Measurements from ENCODE around the gene ZNF385C.

ZNF385C gene

GRCh38 chr17:42107124-42107523, 8.9 kb upstream of the ZNF385C start:
- no peak for DNase-seq

DNA sequence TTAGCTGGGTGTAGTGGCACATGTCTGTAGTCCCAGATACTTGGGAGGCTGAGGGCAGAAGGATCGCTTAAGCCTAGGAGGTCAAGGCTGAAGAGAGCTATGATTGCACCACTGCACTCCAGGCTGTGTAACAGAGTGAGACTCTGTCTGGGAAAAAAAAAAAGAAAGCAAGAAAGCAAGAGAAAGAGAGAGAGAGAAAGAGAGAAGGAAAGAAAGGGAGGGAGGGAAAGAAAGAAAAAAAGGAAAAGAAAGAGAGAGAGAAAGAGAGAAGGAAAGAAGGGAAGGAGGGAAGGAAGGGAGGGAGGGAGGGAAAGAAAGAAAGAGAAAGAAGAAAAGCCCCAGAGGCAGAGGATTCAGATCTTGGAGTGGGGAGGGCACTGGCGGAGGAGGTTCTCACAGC, 7.7 kb upstream of the ZNF385C start:
- no peak for DNase-seq

DNA sequence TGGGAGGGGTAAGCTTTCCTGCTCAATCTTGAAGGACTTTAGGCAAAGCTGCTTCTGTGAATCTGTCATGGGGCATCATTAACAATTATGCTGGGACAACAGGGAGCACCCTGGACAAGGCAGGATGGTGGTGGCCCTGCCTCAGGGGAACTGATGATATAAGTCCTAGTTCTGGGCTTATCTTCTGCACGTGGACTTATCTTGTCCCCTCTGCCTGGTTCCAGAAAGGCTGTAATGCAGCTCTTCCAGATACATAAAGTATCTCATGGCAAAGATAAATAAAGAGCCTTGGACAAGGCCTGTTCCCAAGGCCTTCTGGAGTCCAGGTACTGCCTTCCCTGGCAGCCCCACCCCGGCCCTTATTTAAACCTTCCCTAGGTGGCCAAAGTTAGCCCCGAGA, 6.0 kb upstream of the ZNF385C start:
- DNase-seq: no peak

DNA sequence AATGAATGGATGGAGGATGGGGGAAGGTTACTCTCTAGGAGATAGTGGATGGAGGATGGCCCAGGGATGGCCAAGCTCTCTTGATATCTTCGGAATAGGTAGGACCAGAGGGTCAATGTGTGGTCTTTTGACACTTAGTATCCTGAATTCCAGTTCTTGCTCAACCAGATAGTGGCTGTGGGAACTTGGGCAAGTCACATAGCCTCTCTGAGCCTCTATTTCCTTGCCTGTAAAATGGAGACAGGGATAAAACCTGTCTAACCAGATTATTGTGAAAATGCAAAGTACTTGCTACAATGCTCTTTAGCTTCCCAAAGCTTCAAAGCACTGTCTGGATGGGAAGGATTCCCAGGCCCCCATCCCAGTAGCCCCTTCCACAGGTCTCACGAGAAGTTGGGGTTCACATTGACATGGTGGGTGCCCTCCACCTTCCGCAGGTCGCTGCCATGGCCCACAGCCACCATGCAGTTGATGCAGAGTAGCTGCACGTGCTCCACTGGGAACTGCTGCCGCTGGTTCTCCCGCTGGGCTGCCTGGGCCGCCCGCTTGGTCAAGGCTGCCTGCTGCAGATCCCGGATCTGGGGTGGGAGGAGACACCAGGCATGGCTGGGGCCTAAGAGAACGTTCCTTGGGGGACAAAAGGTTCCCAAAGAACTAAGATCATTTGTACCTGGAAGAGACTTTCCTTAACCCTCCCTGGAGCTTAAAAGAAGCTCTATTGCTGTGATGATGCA, 5.1 kb upstream of the ZNF385C start:
- no peak for DNase-seq

- peak; percentile 78 for DNase-seq
Measured at GRCh38 chr17:42101513-42102292, 3.4 kb upstream of the ZNF385C start.

- DNase-seq: no peak
Measured at GRCh38 chr17:42098730-42099399, 592 bp upstream of the ZNF385C start.

GRCh38 chr17:42096360-42097111, 1.7 kb downstream of the ZNF385C start:
- DNase-seq: no peak

GRCh38 chr17:42094375-42095069, 3.8 kb downstream of the ZNF385C start:
- DNase-seq: no peak

DNA sequence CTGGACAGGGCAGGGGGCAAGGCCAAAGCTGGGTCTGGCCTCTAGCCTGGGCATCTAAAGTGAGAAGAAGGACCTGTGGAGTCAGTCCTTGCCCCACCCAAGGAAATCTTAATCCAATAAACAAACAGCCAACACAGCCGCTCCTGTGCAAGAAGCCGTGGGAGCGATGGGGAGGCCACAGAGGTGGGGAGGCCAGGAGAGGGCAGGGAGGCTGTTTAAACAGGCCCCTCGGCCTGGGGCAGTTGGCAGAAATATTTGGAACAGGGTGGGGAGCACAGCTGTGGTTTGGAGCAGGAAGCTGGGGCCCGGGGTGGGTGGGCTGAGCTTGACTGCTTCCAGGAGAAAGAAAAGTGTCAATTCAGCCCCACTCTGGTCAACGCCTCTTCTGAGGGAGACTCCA, 5.3 kb downstream of the ZNF385C start:
- DNase-seq: no peak

- no peak for DNase-seq
Measured at GRCh38 chr17:42090964-42091790, 7.1 kb downstream of the ZNF385C start.

GRCh38 chr17:42088736-42089135, 9.5 kb downstream of the ZNF385C start:
- no peak for DNase-seq

DNA sequence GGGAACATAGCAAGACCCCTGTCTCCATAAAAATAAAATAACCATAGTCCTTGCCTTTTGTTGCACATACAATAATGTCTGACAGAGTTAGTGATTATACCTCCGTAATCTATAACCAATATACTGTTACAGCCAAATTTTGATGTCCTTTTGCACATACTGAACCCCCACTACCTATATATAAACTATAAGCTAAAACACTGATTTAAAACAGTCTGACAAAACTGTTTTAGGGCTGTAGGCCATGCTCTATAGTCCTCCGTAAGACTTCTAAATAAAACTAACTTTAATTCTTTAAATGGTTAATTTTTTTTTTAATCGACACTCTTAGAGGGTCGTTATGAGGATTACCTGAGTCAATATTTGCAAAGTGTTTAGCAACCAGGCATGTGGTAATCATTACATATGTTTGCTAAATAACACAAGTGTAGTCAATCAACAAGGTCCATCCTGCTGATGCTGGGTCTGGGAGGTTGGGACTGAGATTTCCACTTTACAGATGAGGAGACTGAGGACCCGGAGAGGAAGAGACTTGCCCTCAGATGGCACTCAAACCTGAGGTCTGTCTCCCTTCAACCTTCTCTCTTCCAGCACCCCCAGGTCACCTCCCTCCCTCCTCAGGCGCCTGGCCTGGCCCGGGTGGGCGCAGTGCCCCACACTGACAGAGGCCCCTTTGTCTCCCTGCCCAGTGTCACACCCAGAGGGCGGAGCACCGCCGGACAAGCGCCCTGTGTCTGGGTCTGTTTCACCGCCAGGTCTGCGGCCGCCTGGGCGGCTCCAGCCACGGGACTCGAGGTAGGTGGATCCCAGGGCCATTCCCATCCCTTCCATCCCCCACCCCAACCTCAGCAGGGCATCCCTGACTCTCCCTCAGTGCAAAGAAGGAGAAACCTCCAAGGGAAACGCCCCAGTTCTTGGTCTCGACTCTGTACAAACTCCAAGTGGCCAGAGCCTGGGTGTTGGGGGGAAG, 10.3 kb downstream of the ZNF385C start:
- peak; percentile 61 for DNase-seq

DNA sequence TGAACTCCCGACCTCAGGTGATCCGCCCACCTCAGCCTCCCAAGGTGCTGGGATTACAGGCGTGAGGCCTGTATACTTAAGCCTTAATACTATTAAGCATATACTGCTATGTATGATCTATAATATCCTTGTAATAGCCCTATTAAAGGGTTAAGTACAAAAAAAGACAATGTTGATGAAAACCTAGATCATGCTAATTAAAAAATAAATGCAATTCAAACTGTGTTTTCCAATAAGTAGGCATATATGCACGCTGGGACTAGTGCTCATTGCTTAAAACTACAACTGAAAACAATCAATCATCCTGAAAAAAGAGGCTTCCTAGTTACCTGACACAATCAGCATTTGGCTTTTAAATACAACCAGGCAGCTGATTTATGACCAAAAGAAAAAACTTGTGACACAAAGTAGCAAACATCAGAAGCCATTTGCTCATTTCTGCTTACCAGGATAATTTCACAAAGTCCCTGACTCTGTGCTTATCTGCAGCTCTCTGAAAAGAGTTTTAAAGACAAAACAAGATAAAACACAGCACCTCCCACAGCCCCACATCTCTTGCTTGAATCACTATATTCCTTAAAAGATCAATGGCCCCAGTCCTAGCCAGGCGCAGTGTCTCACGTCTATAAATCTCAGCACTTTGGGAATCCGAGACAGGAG, 11.1 kb downstream of the ZNF385C start:
- DNase-seq: no peak

DNA sequence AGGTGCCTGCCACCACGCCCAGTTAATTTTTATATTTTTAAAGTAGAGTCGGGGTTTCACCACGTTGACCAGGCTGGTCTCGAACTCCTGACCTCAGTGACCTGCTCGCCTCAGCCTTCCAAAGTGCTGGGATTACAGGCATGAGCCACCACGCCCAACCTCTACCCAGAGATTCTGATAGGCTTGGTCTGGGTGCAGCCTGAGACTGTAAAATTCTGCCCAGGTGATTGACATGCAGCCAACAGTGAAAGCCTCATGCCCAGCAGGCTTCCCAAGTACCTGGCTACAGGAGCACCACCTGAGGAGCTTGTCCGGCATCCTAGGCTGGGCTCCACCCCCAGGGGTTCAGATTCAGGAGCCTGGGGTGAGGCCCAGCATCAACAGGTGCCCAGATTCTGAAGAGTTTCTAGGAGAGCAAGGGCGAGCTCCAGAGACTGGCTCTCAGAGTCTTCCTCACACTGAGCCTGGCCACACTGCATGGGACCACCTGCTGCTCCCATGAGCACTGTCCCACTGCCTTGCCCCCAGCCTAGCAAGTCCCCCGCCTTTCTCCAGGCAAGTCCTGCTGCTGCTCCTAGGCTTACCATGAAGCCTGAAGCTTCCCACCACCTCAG, 16.6 kb downstream of the ZNF385C start:
- DNase-seq: no peak

DNA sequence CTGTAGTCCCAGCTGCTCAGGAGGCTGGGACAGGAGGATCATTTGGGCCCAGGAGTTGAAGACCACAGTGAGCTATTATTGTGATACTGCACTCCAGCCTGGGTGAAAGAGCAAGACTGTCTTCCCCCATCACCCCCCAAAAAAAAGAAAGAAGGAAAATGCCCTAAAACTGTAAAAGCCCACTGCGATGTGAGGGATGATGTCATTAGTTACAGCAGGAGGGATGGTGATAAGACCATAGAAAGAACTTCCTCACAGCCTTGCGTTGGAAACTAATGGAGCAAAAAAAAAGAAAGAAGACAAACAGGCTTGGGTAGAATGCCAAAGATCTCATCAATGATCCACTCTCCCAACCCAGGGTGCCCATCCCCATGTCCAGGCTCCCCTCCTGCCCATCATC, 18.7 kb downstream of the ZNF385C start:
- no peak for DNase-seq

DNA sequence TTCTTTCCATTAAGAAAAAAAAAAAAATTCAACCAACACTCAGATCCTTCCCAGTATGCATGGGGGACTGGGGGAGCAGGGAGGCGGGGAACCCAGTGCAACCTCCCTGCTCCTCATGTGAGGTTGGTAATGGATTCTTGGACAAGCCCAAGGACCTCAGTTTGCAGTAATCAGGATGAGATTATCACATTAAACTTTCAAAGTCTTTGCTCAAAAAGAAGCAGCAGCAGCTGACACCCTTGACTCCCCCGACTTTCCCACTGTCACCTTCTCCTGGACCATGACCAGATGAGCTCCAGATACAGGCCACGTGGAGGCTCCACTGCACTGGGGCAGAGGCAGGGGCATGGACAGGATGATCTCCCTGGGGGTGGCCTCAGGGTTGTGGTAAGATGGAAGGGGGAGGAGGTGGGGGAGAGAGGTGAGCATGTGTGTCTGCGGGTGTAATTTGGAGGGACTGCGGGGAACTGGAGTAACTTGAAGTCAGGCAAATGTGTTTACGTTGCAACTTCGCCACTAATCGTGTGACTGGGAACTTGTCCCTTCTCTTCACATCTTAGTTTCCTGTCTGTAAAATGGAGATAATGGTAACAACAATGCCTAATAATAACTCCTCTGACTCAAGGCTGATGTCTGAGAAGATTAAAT, 19.8 kb downstream of the ZNF385C start:
- no peak for DNase-seq

DNA sequence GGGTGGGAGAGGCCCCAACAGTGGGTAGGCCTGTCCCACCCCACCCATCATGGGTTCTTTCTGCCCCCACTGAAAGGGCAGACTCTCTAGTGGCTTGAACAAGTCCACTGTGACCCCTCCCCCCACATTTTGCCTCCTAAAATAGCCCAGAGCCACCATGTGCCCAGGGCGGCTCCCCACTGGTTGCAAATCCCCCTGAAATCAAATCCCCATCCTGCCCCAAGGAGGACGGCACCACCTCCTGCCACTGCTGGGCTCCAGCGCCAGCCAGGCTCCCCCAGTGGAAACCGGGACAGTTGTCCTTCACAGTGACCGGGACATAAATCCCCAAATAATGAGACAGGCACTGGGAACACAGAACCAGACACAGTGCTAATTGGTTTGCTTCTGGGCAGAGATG, 20.5 kb downstream of the ZNF385C start:
- no peak for DNase-seq

DNA sequence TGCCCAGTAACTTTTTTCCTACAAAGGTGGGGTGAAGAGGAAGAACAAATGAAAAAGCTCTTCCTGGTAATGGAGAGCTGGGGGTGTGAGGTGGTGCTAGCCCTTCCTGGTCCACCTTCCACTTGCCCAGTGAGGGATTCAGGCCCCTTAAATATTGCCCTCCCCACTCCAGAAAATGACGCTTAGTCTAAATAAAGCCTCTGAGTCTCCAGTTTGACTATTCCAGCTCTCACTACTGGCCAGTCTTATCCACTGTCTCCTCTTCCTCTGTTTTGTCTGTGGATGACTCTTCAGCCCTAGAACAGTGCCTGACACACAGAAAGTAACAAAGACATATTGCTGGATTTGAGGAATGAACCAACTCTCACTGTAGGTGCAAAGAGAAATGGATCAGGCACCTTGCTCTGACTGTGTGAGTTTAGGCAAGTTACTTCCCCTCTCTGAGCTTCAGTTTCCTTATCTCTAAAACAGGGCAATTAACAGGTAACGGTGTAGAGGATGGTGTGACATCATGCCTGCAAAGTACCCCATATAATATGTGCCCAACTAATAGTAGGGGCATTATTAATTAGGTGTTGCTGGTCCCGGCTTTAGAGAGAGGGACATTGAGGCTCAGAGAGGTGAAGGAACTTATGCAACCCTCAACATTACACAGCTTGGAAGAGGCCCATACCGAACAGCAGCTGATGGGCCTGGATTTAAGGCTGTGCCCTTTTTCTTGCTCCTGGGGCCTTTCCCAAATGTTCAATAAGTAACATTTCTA, 21.3 kb downstream of the ZNF385C start:
- no peak for DNase-seq
